GM19467 (cell line): Measurements from ENCODE around the gene SLC9A3.
"Not testable (repeated sequence)": the region's sequence is repeated elsewhere in the genome, so short reads cannot be mapped to it uniquely, and the experiment has no call there.

Experiments used
- ATAC-seq: cut with Tn5 transposase; IDR thresholded peaks from one replicate; pipeline ENCODE4 v1.9.1; 2021; ENCODE audit warnings: mild to moderate bottlenecking, moderate library complexity; ENCODE audit not compliant: unreplicated experiment

Gene SLC9A3

GRCh38 chr5:511476-511875 is 12.8 kb downstream of the SLC9A3 start:
- no peak for ATAC-seq

- no peak for ATAC-seq
These were observed 13.7 kb downstream of the SLC9A3 start for GRCh38 chr5:510521-510920.

DNA sequence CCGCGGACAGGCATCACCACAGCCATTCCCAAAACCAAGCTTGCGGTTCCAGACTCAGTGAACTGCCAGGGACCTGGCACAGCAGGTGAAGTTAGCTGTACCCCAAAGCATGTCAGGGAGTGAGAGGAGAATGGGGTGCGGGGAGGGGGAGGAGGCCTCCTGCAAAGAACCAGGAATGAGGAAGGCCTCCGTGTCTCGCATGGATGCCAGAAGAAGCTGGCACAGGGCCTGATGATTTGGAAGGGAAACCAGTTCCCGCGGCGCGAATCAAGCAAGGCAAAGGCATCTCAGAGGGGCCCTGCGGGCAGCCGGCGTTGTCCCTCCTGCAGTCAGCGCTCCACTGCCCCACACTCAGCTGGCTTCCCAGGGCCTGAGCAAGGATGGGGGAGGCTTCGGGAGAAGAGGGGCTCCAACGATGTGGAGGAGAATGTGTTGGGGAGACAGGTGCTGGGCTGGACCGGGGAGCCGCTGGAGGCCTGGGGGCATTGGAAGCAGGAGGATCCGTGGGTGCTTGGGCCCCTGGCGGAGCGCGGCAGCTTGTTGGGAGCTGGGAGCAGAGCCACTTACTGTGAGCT is 14.6 kb downstream of the SLC9A3 start:
- ATAC-seq = no peak

DNA sequence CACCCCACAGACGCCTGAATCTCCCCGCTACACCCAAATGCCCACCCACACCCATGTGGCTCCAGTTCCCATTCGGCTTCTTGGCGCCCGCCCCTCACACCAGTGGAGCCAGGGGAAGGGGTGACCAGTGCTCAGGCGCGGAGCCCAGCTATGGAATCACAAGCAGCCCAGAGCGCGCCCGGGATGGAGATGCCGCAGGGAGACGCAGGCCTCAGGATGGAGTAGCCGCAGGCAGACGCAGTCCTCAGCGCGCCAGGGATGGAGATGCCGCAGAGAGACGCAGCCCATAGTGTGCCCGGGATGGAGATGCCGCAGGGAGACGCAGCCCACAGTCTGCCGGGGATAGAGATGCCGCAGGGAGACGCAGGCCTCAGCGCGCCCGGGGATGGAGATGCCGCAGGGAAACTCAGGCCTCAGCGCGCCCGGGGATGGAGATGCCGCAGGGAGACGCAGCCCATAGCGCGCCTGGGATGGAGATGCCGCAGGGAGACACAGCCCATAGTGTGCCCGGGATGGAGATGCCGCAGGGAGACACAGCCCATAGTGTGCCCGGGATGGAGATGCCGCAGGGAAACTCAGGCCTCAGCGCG is 16.2 kb downstream of the SLC9A3 start:
- not testable (repeated sequence) for ATAC-seq

GRCh38 chr5:505951-506525 is 18.2 kb downstream of the SLC9A3 start:
- ATAC-seq = no peak

- no peak for ATAC-seq
These were observed 19.7 kb downstream of the SLC9A3 start for GRCh38 chr5:504326-505154.

- ATAC-seq = no peak
These were observed 21.7 kb downstream of the SLC9A3 start for GRCh38 chr5:502325-503079.

- ATAC-seq = no peak
These were observed 22.4 kb downstream of the SLC9A3 start for GRCh38 chr5:501831-502184.

DNA sequence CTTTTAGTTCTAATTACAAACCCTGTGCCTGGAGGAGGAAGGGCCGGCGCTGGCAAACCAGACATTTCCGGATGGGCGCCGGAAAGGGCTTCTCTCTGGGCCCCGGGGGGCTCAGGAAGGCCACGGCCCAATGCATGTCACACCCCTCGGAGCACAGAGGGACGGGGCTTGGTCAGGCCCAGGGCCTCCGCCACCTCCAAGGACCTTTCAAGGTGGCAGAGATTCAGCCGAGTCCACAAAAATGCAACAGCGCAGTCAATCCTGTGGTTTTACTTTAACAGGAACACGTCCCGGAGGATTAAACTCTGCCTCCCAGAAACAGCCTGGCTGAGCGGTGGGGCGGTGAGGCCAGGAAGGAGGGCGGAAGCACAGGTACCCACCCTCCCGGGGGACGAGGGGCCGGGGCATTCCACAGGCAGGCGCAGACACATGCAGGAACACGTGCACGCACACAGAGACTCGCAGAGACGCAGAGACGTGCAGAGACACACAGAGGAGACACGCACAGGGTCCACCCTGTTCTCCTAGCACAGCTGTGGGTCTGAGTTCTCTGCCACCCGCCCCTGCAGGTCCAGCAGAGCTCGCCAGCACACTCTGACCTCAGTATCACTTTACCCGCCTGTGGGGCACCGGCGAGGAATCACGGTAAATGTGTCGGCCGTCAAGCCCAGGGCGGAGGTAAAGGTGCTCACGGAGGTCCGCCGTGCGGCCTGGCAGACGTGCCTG is 23.0 kb downstream of the SLC9A3 start:
- no peak for ATAC-seq

- no peak for ATAC-seq
These were observed 23.8 kb downstream of the SLC9A3 start for GRCh38 chr5:500491-500890.

DNA sequence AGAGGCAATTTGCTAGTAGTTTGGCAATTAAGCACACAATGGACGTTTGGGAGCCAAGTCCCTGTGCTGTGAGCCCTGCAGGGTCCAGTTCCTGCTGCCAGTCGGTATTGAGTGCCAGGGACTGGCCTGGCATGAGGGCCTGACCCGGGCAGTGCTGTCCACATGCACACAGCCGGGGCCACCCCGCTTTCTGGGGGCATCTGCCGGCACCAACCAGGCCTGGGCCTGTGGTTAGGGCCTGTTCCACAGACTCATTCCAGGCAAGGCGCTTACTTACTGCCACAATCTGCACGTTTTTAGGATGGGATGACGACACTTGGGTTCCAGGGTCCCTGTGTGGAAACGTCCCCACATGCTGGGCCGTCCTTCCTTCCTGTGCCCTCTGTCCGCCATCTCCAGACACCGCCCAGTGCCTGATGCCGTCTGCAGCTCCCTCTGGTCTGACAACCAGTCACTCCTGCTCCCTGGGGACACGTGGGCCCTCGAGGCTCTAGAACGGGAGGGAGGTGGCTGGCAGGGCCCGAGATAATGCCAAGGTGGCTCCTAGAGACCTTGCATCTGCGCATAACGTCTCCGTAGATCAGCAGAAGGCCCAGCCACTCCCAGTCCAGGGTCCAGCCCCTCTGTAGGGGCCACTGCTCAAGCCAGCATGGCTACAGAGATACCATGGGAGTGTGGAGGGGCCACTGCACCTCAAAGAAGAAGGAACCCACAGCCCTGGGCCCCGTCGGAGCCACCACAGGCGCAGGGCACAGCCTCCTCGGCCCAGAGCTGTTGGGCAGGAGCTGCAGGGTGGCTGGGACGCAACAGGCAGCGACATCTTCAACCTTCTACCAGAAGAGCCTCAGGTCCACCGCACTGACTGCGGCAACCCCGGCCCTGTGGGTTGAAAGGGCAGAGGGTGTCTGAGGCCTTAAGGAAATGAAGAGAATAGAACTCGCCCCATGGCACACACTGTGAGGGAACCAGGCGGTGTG is 24.7 kb downstream of the SLC9A3 start:
- no peak for ATAC-seq

- no peak for ATAC-seq
These were observed 26.3 kb downstream of the SLC9A3 start for GRCh38 chr5:497871-498509.

DNA sequence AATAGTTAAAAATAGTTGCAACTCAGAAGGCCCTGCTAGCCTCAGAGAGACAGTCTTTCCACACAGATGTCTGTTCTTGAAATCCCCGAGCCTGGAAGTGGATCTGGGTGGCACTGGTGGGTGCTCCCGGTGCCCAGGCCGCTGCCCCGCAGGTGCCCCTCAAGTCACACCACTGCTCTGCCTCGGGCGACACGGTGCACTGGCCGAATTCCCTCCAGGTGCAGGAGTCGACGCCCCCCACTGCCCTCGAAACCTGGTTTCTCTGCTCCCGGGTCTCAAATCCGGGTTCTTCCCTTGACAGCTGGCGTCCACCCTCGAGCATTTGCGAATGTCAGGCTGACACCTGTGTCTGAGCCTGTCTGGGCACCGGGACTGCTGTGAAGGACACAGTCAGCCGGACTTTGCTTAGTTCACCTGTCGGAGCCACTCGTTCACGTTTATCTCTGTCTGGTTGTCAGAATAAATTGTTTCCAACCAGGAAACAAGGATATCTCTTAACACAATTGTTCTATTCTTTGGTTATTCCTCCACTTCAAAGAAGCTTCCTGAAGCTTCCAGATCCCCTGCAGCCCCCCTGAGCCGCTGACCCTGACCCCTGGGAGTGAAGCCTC is 27.1 kb downstream of the SLC9A3 start:
- ATAC-seq = no peak

- no peak for ATAC-seq
These were observed 28.2 kb downstream of the SLC9A3 start for GRCh38 chr5:496028-496427.

GRCh38 chr5:494667-495255 is 29.5 kb downstream of the SLC9A3 start:
- no peak for ATAC-seq

DNA sequence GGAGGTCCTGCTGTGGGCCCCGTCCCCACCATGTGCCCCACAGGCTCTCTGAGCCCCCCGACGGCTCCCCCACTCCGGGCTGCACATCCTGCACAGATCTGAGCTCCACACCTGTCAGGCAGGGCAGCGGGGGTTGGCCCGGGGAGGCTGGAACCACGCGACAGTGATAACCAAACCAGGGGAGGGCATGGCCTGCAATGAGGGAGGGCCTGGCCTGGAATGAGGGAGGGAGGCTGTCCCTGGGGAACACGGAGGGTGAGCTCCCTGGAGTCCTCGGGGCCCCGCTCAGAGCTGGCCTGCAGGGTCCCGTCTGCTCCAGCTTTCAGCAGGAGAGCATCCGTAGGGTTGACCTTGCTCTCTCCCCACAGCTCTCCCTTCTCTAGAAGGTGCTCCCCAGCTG is 30.5 kb downstream of the SLC9A3 start:
- no peak for ATAC-seq

- no peak for ATAC-seq
These were observed 31.0 kb downstream of the SLC9A3 start for GRCh38 chr5:493119-493701.
